GM12872 (cell line): ENCODE results near the gene GPD1.

Experiments
- TF ChIP-seq, protein P1 (sequence below): IDR thresholded peaks from 3 replicates; pipeline ENCODE4 v1.5.1; 2011; ENCODE audit warnings: low read depth, mild to moderate bottlenecking, low read length, moderate library complexity; ENCODE audit not compliant: insufficient read depth

The GPD1 gene

GRCh38 chr12:50069069-50069468 lies 34.7 kb upstream of the GPD1 start:
- TF ChIP-seq, protein P1, sequence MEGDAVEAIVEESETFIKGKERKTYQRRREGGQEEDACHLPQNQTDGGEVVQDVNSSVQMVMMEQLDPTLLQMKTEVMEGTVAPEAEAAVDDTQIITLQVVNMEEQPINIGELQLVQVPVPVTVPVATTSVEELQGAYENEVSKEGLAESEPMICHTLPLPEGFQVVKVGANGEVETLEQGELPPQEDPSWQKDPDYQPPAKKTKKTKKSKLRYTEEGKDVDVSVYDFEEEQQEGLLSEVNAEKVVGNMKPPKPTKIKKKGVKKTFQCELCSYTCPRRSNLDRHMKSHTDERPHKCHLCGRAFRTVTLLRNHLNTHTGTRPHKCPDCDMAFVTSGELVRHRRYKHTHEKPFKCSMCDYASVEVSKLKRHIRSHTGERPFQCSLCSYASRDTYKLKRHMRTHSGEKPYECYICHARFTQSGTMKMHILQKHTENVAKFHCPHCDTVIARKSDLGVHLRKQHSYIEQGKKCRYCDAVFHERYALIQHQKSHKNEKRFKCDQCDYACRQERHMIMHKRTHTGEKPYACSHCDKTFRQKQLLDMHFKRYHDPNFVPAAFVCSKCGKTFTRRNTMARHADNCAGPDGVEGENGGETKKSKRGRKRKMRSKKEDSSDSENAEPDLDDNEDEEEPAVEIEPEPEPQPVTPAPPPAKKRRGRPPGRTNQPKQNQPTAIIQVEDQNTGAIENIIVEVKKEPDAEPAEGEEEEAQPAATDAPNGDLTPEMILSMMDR, result no peak

DNA sequence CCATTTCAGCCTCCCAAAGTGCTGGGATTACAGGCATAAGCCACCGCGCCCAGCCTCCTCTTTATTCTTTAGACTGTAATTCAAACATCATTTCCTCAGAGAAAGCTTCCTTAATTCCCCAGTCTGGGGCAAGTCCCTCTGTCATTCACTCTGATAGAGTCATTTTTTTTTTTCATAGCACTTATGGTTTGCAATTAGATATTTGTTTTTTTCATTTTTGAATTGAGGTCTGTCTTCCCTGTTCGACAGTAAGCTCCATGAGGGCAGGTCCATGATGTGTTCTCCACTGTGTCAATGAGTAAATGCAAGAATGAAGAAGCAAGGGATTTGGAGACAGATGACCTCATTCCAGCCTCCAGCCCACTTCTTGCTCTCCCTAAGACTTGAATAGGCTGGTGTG lies 34.3 kb upstream of the GPD1 start:
- TF ChIP-seq, protein P1, result no peak

- TF ChIP-seq, protein P1, result peak; percentile 98
Measured at GRCh38 chr12:50070314-50071060, 33.3 kb upstream of the GPD1 start.

- TF ChIP-seq, protein P1, result no peak
Measured at GRCh38 chr12:50072198-50072907, 31.5 kb upstream of the GPD1 start.

DNA sequence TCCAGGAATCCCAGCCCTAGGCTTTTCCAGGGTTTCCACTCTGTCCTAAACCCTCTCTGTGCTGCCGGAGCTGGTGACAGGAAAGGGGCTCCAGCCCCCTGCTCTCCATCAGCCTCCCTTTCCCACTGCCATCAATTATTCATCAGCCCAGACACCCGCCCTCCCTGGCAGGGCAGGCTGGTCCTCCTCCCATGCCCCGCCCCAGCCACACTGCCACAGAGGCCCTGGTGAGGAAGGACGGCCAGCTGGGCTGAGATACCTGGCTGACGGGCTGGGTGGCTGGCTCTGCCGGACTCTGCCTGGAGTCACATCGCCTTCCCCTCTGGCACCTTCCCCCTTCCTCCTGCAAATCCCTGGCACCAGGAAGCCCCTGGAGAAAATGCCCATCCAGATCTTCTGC lies 30.6 kb upstream of the GPD1 start:
- TF ChIP-seq, protein P1, result no peak

- TF ChIP-seq, protein P1, result no peak
Measured at GRCh38 chr12:50073712-50074111, 30.1 kb upstream of the GPD1 start.

GRCh38 chr12:50074936-50075807 lies 28.6 kb upstream of the GPD1 start:
- TF ChIP-seq, protein P1, result peak; percentile 95
